Stimulated activated CD4-positive, alpha-beta T cell treated with anti-CD3 and anti-CD28 coated beads, Interleukin-4, amount 100 ng/mL, for 24 hours (primary cell): ENCODE data around the gene MLC1.
A peak's percentile ranks its signal among the peaks of the same experiment; 100 is the strongest.

ENCODE experiments used
- DNase-seq: peaks from one replicate; pipeline ENCODE4 v3.0.0-alpha.2; 2020

The MLC1 gene

DNA sequence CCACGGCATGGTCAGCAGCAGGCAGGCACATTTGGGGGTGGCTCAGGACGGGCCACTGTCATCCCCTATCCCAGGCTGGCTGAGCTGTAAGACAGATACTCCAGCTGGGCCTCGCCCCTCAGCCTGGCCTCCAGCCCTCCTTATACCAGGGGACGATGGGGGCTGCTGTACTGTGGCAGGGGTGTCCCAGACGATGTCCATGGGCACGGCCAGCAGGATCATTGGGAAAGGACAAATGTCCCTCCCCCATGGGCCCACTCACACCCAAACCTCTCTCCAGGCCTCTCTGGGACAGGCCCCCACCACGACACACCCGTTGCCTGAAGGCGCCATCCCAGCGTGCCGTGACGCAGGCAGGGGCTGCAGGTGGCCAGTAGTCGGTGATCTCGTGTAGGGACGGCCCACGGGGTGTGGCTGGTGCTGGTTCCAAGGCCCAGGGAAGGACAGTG lies 71.1 kb downstream of the MLC1 start:
- DNase-seq = no peak

DNA sequence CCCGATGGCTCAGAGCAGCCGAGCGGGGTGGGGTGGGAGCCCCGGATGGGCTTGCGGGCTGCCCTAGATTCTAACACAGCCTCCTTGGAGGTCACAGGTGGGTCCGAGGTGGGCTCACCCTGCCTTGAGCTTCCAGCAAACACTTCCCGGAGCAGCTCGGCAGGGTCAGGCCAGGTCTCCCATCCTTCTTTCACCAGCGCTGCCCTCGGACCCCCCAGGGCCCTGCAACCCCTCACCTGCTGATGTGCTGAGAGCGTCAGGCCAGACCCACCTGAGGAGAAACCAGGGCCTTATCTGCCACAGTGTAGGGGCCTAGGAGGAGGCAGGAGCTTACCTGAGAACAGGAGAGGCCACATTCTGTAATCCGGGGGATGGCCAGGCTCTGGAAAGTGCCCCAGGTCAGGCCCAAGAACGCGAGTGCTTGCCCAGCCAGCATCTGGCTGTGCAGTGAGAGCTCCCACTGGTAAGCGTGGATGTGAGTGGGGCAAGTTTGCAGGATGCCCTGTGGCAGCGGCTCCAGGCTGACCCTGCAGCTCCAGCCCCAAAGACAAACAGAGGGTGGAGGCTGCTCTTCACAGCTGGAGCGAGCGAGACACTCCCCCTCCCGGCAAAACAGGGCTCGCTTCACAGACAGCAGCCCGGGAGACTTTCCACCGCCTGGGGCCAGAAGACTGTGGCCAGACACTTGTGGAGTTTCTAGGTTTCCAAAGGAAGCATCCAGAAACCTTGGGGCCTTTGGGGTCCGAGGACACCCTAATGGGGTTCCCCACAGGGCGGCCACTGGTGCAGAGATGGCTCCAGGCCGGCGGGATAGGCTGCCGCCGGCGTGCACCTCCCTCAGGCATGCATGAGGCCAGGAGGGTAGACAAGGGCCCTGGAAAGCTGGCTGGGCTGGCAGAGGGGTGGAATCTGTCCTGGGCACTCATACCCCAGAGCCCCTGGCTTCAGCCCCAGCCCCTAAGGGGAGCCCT lies 72.7 kb downstream of the MLC1 start, which contains the start of gene IL17REL:
Gene IL17REL, minus strand, starts transcription at position 555 of the 971 bp plus-strand sequence. Its CDS starts 119 bp downstream, at position 436.
- no peak for DNase-seq

DNA sequence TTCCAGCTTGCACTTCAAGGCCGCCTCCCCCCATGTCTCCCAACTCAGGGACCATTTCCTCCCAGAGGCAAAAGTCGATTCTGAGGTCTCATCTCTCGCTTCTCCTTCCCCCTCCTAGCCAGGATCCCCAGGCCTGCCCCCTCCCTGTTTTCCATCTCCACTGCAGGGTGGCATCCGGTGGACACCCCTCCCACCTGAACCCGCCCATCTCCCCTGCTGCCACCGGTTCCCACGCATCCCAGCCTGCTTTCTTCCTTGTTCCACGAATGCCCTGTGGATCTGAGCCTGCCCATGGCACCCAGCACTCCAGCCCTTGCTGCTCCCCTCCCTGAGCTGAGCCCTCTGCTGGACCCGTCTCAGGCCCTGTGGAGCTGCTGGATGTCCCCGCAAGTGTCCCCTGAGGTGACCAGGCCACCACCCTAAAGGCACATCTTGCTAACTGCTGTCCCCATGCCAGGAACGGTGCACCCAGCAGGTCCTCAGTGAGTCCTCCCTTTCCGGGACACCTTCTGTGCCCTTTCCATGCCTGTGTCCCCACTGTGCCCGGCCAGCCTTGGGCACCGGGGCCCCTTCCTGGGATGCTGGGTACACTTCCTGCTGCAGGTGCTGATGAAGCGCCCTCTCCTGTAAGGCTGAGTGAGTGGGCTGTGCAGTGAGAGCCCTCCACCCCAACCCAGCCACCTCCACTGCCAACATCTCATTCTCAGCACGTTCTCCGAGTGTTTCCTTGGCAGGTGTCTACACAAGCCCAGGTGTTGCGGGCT lies 73.6 kb downstream of the MLC1 start:
- DNase-seq = no peak

DNA sequence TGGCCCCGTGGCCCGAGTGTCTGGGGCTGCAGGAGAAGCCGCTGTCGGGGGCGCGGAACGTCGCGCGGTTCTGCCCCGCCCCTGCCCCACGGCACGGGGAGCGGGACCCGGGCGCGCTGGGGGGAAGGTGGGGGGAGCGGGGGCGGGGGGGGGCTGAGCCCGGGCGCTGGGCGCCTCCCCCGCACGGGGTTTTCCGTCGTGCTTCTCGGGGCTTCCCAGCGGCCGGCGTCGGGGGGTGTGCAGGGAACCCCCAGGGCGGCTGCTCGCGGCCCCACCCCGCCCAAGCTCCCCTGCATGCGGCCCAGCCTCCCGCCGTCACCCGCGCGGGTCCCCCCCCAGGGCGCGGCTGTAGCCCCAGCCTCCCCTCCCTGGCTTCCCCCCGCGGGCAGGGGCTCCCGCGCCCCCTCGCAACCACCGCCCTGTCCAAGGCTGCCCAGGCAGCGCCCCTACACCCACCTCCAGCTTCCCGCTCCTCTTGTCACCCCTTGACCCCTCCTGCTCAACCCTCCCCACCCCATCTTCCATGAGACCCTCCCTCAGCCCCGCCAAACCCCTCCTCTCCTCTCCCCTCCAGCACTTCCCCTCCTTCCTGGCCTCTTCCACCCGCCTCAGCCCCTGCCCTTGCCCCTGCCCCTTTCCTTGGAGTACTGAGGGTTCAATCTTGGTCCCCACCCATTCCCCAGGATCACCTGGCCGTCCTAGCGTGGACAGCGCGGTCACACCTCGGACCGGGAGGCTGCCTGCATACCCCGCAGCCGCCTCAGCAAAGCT lies 74.4 kb downstream of the MLC1 start:
- peak; percentile 50 for DNase-seq

DNA sequence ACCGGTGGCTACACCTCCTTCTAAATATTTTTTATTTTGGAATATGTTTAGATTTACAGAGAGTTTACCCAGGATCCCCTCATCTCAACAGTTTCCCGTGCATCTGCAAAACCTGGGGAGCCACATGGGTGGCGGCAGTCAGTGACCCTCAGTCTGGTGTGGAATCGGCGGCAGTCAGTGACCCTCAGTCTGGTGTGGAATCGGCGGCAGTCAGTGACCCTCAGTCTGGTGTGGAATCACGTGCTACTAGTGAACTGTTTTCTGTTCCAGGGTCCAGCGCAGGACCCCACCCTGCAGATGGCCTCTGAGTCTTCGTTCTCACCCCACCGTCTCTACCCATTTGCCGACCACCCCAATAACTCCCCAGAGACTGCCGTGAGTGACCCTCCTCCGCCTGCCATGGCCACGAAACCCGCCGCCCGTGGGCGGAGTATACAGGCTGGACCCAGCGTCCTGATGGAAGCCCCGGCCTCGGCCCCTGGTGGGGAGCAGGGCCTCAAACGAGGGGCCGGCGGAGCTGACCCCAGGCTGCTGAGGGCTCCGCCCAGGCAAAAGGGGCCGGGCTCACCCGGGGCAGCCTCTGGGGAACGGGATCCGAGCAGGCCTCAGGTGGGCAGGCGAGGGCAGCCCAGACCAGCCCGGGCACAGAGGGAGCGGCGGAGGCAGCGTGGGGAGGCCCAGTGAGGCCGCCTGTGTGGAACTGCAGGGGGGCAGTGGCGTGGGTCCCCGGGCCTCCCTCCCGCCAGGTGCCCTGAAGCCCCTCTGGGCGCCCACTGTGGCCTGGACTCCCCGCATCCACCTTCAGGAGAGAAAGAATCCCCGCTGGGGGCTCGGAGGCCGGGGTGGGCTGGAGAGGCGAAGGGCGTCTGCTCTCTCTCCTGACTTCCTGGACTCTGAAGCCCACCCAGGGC lies 75.2 kb downstream of the MLC1 start:
- no peak for DNase-seq
